Measurements from ENCODE around the gene NISCH.
A peak's percentile ranks its signal among the peaks of the same experiment; 100 is the strongest.

Gene NISCH

GRCh38 chr3:52528586-52529375 is 73.4 kb downstream of the NISCH start:
- DNase-seq: no peak

DNA sequence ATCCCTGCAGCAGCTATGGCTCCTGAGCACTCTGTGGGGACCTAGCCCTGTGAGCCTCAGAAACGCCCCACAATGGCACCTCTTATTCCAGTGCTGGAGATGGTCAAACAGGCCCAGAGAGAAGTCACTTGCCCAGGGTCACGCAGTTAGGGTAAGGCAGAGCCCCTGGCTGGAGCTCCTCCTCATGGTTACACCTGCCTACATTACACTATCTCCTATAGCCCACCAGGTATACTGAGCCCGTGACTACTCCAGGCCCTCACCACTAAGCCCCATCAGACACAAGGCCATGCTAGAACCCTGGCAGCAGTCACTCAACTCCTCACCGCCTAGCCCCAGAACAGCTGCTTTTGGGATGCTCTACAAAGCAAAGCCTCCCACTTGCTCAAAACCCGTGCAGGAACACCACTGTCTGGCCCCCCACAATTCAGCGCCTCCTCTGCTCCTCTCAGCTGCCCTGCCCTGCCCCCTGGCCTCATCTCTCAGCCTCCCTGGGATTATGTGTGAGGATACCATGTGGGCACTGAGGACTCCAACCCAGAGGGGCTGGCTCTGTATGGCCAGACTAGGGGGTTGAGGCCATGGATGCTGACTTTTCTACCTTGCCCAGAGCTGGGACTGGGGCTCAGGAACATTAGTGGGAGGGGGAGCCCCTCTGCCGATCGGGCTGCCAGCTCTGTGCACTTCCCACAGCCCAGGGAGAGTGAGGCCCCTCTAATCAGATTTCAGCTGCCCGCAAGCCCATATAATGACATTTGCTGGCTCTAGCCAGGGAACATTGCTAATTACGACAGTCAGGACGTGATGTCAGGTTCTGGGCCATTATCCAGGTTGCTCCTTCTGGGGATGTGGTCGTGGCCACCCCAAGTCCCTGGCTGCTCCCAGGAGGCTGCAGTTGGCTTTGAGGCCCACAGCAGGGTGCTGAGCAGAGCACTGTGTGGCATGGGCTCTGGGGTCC is 74.3 kb downstream of the NISCH start:
- no peak for DNase-seq

GRCh38 chr3:52530918-52531826 is 75.8 kb downstream of the NISCH start:
- DNase-seq: no peak

GRCh38 chr3:52531860-52532516 is 76.6 kb downstream of the NISCH start:
- DNase-seq: no peak

DNA sequence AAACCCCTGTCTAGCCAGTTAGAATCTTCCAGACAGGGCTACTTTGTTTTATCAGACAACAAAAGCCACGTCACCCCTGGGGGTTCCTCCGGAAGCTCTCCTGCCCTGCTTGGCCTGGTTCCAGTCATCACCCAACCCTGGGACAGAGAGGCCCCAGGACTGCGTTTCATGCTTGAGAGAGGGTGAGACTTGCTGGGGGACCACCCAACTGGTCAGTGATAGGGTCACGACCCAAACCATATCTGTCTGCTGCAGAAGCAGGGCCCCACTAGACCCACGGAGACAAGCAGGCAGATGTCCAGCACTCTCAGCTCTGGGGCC is 77.1 kb downstream of the NISCH start:
- DNase-seq: no peak

DNA sequence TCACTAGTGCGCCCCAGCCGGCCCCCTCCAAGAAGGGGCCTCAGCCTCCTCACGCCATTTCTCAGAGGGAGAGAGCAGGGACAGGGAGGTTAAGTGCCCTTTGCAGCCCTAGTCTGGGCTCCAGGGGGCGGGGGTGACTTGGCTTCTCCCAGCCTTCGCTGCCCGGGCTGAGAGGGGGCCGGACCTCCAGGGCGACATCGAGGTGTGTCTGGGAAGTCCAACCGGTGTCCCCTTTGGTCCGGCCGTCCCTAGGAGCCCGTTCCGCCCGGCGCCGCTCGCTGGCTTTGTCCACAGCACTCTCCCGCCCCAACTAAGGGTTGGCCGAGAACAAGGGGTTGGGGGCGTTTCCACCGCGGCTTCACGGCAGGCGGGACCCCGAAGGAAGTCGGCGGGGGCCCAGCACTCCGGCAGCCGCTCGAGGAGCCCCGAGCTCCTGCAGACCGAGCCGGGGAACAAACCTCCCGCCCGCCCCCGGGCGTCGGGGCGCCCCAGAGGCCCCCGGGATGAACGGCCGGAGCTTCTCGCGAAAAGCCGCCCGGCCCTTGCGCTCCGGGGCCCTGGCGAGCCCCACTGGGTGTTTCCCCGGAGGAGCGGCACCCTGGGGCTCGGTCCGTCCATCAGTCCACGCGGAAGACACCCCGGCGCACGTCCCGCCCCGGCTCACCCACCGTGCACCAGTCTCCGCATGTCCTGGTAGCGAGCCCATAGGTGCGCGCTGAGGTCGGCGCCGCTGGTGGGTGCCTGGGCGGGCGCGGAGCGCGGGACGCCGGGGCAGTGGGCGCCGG is 77.6 kb downstream of the NISCH start:
- DNase-seq: no peak

DNA sequence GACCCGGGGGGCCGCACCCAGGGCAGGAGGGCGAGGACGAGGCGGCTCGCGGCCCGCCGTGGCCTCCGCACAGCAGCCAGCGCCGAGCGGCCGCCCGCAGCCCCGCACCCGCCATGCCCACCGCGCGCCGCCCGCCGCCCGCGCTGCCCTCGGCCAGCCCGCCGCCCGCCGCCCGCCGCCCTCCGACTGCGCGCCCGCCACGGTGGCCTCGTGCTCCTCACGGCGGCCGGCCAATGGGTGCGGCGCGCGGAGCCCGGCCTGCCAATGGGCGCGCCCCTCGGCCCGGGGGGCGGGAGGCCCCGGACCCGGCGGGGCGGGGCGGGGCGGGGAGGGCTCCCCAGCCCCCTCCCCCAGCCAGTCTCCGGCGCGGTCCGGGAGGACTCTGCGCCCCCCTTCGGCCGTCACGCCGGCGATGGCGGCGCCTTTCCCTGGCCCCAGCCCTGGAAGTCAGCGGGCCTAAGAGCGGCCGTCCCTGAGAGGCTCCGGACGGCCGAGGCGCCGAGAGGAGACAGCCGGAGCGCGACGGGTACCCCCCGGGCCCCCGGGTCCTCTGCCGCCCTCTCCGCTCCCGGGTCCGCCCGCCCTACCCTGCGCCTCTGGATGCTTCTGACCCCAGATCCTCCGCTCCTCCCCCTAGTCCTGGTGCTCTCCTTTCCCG is 78.3 kb downstream of the NISCH start, which contains the start of gene NT5DC2:
Gene NT5DC2, minus strand, starts transcription at position 235 of the 658 bp plus-strand sequence. Its CDS starts 120 bp downstream, at position 115.
- no peak for DNase-seq

GRCh38 chr3:52534281-52535183 is 79.1 kb downstream of the NISCH start:
- no peak for DNase-seq

GRCh38 chr3:52535411-52536111 is 80.2 kb downstream of the NISCH start:
- no peak for DNase-seq

GRCh38 chr3:52536112-52536368 is 80.6 kb downstream of the NISCH start:
- DNase-seq: no peak

- DNase-seq: peak; percentile 88 to 94
Observed at GRCh38 chr3:52536369-52537164, 81.2 kb downstream of the NISCH start, which contains the start of gene UQCC5. Gene UQCC5, plus strand, starts transcription at chr3:52536605. Its CDS starts 151 bp downstream, at chr3:52536756.

DNA sequence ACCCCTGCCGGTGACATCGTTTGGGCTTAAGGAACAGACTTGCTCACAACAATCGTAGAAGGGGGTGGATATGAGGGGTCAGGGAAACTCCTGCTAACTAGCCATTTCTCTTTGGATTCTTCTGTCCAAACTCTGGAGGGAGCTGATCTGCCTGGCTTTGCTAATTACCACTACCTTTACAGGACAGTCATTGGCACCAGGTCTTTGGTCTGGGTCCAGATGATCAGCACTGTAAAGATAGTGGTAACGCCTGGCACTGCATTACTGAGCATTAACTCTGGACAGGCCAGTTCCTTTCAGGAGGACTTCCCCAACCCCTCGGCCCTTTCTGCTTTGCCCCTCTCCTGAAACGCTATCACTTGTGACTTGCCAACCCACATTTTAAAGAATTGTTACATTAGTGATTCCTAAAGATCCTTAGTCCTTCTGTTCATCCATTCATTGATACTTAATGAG is 81.8 kb downstream of the NISCH start:
- no peak for DNase-seq

GRCh38 chr3:52537726-52538421 is 82.5 kb downstream of the NISCH start:
- no peak for DNase-seq

- DNase-seq: no peak
Observed at GRCh38 chr3:52539010-52539653, 83.7 kb downstream of the NISCH start.

- DNase-seq: no peak
Observed at GRCh38 chr3:52541050-52541449, 85.6 kb downstream of the NISCH start.
